Hepatocyte (in vitro differentiated cells): ENCODE data around the gene UBTD1. TPM values are rescaled to one million over a fixed set of nuclear protein-coding genes. Genes with fewer than 3 reads are reported as not detected.

Experiments used
- DNase-seq: peaks from one replicate; pipeline ENCODE4 v3.0.0-alpha.2; 2016; ENCODE audit warnings: low spot score
- H2AFZ ChIP-seq: fragments of 200-600 bp; sonication (generic); 2 replicates; pipeline ENCODE4 v1.6.0; 2016; ENCODE audit warnings: antibody characterized with exemption, mild to moderate bottlenecking
- H3K27ac ChIP-seq: fragments of 200-600 bp; sonication (generic); 2 replicates; pipeline ENCODE4 v1.5.1; 2016; ENCODE audit warnings: mild to moderate bottlenecking
- H3K27me3 ChIP-seq: fragments of 200-600 bp; sonication (generic); 2 replicates; pipeline ENCODE4 v1.6.1; 2016
- H3K36me3 ChIP-seq: fragments of 200-600 bp; sonication (generic); replicated peaks from 2 replicates; pipeline ENCODE4 v1.5.1; 2016; ENCODE audit warnings: low read depth; ENCODE audit not compliant: insufficient read depth
- H3K4me1 ChIP-seq: fragments of 200-600 bp; sonication (generic); 2 replicates; pipeline ENCODE4 v1.5.1; 2016; ENCODE audit warnings: mild to moderate bottlenecking, moderate library complexity; ENCODE audit not compliant: insufficient read depth
- H3K4me2 ChIP-seq: fragments of 200-600 bp; sonication (generic); 2 replicates; pipeline ENCODE4 v1.6.0; 2016
- H3K4me3 ChIP-seq: fragments of 200-600 bp; sonication (generic); 2 replicates; pipeline ENCODE4 v1.5.1; 2016; ENCODE audit warnings: mild to moderate bottlenecking
- H3K79me2 ChIP-seq: fragments of 200-600 bp; sonication (generic); 2 replicates; pipeline ENCODE4 v1.6.0; 2017; ENCODE audit warnings: mild to moderate bottlenecking
- H3K9me2 ChIP-seq: fragments of 200-600 bp; sonication (generic); replicated peaks from 2 replicates; pipeline ENCODE4 v1.6.0; 2017; ENCODE audit warnings: mild to moderate bottlenecking; ENCODE audit not compliant: insufficient read depth
- H3K9me3 ChIP-seq: fragments of 200-600 bp; sonication (generic); 2 replicates; pipeline ENCODE4 v1.5.1; 2016; ENCODE audit warnings: low read depth, mild to moderate bottlenecking
- H4K20me1 ChIP-seq: fragments of 200-600 bp; sonication (generic); 2 replicates; pipeline ENCODE4 v1.6.0; 2016; ENCODE audit warnings: mild to moderate bottlenecking; ENCODE audit not compliant: insufficient read depth, poor library complexity, severe bottlenecking
- EZH2 ChIP-seq: fragments of 200-600 bp; sonication (generic); IDR thresholded peaks from 2 replicates; pipeline ENCODE4 v1.6.1; 2016; ENCODE audit warnings: antibody characterized with exemption, mild to moderate bottlenecking, borderline replicate concordance
- EZH2phosphoT487 ChIP-seq: fragments of 200-600 bp; sonication (generic); IDR thresholded peaks from one replicate; pipeline ENCODE4 v1.6.1; 2018; ENCODE audit warnings: antibody characterized with exemption, mild to moderate bottlenecking, low read depth, moderate library complexity; ENCODE audit not compliant: unreplicated experiment, severe bottlenecking
- WGBS: methylation state at CpG from one replicate; pipeline ENCODE4 v1.1.6; 2016; ENCODE audit warnings: low lambda C conversion rate; ENCODE audit errors: missing lambda C conversion rate; 5-methylcytosine and 5-hydroxymethylcytosine counted together
- polyA plus RNA-seq: library from polyadenylated mRNA; unstranded; fragments of >200 nt; fragmentation: Nextera tagmentation; extraction: Ambion mirVana; gene quantifications from 2 replicates; pipeline ENCODE4 v1.2.1, GENCODE V29; 2016
- total RNA-seq: library from RNA; depleted of rRNA; stranded (reverse); fragments of >200 nt; gene quantifications from 2 replicates; pipeline ENCODE4 v1.2.3, GENCODE V29; 2014
- TF ChIP-seq, protein P1 (sequence below): fragments of 200-600 bp; sonication (generic); IDR thresholded peaks from 2 replicates; pipeline ENCODE4 v1.5.1; 2016; ENCODE audit warnings: antibody characterized with exemption, mild to moderate bottlenecking; ENCODE audit not compliant: poor library complexity

The UBTD1 gene
- total and polyA plus RNA-seq, 2 experiments from 2014 or later: 12.8 to 37.0 TPM

DNA sequence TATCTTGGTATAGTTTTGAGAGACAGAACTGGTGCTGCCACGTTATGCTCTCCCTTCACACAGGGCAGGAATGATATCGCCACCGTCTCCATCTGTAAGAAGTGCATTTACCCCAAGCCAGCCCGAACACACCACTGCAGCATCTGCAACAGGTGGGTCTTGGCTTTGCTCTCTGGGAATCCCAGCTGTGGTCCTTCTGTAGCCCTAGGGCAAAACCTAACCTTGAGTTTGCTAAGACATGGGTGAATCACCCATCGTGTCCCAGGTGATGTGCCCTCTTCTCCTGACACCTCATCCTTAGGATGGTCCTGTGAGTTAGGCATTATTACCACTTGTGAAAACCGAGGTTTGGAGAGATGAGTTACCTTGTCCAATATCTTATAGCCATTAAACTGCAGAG is 46.4 kb upstream of the UBTD1 start:
- TF ChIP-seq EZH2phosphoT487: no peak
- no peak for TF ChIP-seq EZH2
- TF ChIP-seq, protein P1, sequence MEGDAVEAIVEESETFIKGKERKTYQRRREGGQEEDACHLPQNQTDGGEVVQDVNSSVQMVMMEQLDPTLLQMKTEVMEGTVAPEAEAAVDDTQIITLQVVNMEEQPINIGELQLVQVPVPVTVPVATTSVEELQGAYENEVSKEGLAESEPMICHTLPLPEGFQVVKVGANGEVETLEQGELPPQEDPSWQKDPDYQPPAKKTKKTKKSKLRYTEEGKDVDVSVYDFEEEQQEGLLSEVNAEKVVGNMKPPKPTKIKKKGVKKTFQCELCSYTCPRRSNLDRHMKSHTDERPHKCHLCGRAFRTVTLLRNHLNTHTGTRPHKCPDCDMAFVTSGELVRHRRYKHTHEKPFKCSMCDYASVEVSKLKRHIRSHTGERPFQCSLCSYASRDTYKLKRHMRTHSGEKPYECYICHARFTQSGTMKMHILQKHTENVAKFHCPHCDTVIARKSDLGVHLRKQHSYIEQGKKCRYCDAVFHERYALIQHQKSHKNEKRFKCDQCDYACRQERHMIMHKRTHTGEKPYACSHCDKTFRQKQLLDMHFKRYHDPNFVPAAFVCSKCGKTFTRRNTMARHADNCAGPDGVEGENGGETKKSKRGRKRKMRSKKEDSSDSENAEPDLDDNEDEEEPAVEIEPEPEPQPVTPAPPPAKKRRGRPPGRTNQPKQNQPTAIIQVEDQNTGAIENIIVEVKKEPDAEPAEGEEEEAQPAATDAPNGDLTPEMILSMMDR: no peak

DNA sequence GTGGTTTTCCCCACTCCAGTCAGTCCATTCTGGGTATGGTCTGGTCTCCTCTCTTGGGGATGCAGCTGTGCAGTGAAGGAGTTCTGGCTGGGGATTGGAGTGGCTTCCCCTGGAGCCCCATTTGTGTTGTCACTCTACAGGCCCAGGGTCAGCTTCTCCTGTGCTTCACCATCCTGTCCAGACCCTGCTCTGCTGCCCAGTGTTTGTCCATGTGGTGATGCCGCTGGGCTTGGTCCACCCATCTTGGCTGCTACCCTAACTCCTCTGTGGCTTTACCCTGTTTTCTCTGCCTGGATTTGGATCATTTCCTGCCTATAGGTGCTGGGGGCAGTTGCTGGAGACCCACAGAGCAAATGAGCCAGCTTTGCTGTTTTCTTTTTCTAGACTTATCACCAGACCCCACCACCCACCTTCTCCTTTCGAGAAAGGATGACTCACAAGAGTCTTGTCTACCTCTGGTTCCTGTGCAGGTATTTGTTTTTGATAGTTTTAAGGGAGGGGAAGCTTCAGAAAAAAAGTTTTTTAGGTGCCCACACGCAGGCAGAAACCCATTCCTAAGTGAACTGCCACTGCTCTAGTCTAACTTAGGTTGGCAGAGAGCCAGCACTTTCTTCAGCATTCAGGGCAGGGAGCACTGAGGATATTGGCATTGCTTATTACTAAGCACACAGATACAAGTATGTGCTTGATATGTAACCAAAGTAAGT is 44.2 kb upstream of the UBTD1 start:
- H4K20me1 ChIP-seq: peaks cover 3% of the 10 kb centered on the region
- no peaks in the 10 kb centered on the region for H3K9me2 ChIP-seq
- no peak overlapping the region for H3K27ac ChIP-seq
- H3K27me3 ChIP-seq: no peaks in the 10 kb centered on the region
- H3K4me2 ChIP-seq: no peak overlapping the region
- no peaks in the 10 kb centered on the region for H3K4me1 ChIP-seq
- WGBS: 73% methylated on average over 3 of the region's 3 CpGs
- no peaks in the 10 kb centered on the region for H3K36me3 ChIP-seq
- H3K79me2 ChIP-seq: peaks cover 30% of the 10 kb centered on the region
- no peak overlapping the region for H3K4me3 ChIP-seq
- TF ChIP-seq, protein P1: no peak
- no peaks in the 10 kb centered on the region for H3K9me3 ChIP-seq
- peak; percentile 47 for DNase-seq
- no peak overlapping the region for H2AFZ ChIP-seq

More for the DNA sequence above, 46.4 kb upstream of the UBTD1 start:
- H3K9me3 ChIP-seq: no peaks in the 10 kb centered on the region
- H3K27me3 ChIP-seq: no peaks in the 10 kb centered on the region
- DNase-seq: no peak
- peaks cover 3% of the 10 kb centered on the region for H4K20me1 ChIP-seq
- H3K27ac ChIP-seq: no peak overlapping the region
- H3K36me3 ChIP-seq: no peaks in the 10 kb centered on the region
- H3K4me3 ChIP-seq: no peak overlapping the region
- H3K79me2 ChIP-seq: peaks cover 50% of the 10 kb centered on the region
- no peak overlapping the region for H3K4me2 ChIP-seq
- no peaks in the 10 kb centered on the region for H3K9me2 ChIP-seq
- WGBS: 99% methylated on average over 6 of the region's 6 CpGs
- peaks cover 11% of the 10 kb centered on the region for H3K4me1 ChIP-seq
- no peak overlapping the region for H2AFZ ChIP-seq

DNA sequence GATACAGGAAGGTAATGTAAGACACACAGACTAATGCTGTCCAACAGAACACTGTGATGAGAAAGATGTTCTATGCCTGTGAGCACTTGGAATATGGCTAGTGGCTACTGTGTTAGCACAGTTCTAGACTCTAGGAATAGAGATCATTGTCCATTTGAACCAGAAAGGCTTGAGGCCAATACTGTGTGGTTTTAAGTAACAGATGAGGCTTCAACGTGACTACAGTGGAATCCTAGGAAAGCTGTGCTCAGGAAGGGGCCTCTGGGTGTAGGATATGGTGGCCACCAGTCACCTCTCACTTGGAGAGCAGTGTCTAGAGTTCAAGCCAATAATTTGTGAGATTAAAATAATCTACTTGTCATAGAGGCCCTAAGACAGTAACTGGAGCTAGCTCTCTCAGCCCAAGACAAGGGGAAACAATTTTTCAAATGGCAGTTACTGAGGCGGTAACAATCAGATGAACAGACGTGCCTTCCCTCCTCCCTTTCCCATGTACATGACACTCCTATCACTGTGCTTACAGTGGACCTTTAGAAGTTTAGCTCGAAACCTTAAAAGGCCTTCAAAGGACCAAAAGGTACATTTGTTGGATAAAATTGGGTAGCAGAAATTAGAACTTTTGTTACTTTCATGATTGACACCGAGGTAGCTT is 42.6 kb upstream of the UBTD1 start:
- Histone ChIP-seq H3K9me3 (no peaks in the 10 kb centered on the region), H3K4me2 (no peak overlapping the region), H3K36me3 (no peaks in the 10 kb centered on the region), H2AFZ (no peak overlapping the region), H3K27ac (no peak overlapping the region), H3K79me2 (peaks cover 16% of the 10 kb centered on the region), H3K4me3 (no peak overlapping the region), H3K27me3 (no peaks in the 10 kb centered on the region), H3K4me1 (no peaks in the 10 kb centered on the region), H3K9me2 (no peaks in the 10 kb centered on the region), H4K20me1 (no peaks in the 10 kb centered on the region)
- TF ChIP-seq EZH2 (no peak), EZH2phosphoT487 (no peak)
- TF ChIP-seq, protein P1: no peak
- no peak for DNase-seq
- WGBS: 82% methylated on average over 5 of the region's 5 CpGs
